Kidney glomerular epithelial cell (primary cell): ENCODE measurements around the gene CRAT.

Source experiments
- DNase-seq: peaks from one replicate; lab custom pipeline; 2025; lab: John Stamatoyannopoulos, UW

Gene CRAT

DNA sequence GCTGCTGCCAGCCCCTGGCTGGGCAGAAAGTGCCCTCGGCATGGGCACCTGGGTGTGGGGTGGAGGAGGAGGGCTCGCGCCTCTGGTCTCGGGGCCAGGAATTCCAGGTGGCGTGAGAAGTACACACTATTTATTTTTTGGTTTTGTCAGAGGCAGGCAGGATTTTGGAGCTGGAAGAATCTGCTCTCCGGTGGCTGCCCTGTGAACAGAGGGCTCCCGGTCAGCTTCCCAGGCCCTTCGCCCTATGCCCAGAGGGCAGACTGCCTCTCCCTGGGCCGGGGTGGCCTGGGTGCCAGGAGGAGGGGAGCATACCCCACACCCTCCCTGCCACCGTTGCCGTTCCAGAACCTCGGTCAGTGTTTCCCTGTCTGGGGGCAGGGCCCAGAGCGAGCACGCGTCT lies 21.3 kb downstream of the CRAT start:
- no peak for DNase-seq

DNA sequence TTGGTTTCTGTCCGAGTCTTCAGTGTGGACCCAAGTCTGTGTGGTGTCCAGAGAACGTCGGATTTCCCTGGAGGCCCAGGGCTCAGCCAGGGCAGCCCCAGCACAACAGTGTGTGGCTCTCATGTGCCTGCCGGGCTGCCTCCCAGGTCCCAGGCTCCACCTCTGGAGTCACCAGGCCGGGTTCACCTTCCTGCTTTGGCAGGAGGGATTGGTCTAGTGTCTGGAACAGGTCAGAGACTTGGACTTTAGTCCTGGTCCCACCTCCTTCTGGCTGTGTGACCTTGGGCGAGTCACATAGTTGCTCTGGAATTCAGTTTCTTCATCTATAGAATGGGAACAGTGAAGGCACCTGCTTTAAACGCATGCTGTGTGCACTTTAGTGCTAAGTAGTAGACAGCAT lies 26.5 kb downstream of the CRAT start:
- no peak for DNase-seq

DNA sequence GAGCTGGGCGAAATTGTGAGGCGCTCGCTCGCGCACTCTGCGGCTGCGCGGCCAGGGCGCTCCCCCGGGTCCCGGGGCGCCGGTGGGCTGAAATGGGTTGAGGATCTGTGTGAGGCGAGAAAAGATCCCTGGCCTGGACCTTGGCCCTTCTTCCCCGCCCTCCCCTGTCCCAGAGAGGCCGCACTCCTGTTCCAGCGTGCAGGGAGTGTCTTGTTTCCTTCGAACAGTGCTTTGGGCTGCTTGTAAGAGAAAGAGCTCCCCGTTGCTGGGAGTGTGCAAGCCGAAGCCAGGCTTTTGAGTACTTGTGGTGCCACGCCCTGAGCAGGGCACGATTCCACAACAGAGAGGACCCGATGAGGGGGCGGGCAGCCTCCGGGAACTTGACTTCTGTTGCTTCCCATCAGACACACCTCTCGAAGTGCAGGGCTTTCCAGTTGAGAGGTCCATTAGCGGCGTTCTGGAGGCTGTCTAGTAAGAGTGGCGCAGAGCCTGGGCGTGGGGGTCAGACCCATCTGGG lies 29.1 kb downstream of the CRAT start:
- no peak for DNase-seq

- DNase-seq = peak; percentile 98
Measured at GRCh38 chr9:129080601-129081387, 29.8 kb downstream of the CRAT start, which contains the start of gene DOLPP1. DOLPP1 (plus strand) TSS chr9:129081111; CDS start chr9:129081132, 21 bp downstream.

DNA sequence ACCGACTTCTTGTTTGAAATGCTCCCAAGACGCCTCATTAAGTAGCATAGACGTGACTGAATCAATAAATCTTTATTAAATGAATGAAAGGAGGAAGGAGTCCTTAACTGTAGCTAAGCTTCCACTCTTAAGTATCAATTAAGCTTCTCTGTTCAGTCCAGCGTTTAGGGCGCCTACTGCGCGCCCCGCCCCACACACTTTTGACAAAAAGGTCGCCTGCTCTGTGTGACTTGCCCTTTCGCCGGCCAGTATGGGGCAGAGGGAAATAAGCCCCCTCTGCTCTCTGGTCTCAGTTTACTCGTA lies 30.3 kb downstream of the CRAT start:
- no peak for DNase-seq

DNA sequence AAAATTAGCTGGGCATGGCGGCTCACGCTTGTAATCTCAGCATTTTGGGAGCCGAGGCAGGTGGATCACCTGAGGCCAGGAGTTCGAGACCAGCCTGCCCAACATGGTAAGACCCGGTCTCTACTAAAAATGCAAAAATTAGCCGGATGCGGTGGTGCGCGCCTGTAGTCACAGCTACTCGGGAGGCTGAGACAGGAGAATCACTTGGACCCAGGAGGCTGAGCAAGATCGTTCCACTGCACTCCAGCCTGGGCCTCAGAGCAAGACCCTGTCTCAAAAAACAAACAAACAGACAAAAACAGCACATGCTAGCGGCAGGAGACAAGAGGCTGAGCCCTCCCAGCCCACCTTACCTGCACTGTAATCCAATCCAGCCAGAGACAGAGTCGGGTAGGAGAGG lies 30.8 kb downstream of the CRAT start:
- no peak for DNase-seq

DNA sequence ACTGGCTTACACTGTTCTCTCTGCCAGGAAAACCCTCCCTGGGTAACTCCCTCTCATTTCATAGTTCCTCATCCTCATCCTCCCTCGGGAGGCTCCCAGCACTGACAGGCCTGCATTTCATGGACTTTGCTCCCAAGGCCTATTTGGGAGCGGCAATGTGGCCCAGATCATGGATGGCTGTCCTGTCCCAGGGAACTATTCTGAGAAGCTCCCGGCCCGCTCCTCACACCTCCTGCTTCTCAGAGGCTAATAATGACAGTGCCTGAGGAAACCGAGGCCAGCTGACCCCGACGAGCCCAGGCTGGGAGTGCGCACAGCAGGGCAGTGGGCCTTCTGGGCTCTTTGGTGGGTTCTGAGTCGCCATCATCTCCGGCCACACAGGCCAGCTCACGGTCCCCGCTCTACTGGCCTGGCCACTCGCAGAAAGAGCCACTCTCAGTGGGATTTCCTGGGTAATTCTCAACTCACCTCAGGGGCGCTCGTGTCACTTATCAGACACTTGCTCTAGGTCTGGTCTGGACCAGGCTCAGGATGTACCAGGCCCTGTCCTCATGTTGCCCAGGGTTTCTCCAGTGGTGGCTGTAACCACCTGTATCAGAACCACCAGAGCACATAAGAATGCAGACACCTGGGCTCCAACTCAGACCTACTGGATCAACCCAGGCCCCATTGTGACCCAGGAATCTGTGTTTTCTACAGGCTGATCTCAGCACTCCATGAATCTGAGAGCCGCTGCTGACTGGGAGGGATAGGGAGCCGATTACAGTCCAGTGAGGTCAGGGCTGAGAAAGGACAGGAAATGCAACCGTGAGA lies 31.7 kb downstream of the CRAT start:
- no peak for DNase-seq

DNA sequence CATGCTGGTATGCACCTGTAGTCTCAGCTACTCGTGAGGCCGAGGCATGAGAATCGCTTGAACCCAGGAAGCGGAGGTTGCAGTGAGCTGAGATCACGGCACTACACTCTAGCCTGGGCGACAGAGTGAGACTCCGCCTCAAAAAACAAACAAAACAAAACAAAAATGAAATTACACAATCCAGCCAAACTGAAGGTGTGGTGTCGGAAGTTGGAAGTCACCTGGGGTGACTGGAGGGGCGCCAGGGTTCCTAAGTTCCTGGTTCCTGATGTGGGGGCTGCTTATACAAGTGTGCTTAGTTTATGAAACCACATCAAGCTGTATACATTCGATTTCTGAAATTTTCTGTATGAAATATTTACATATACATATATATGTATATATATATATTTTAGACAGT lies 33.4 kb downstream of the CRAT start:
- no peak for DNase-seq

DNA sequence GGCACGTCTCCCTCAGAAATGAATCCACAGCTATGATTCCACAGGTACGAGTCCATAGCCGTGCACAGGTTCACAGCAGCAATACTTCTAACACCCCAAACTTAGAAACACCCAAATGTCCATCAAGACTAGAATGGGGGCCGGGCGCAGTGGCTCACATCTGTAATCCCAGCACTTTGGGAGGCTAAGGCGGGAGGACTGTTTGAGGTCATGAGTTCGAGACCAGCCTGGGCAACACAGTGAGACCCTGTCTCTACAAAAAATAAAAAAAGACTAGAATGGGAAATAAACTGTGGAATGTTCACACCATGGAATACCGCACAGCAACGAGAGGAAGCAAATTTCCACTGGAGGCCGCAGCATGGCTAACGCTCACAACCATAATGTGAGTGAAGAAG lies 34.0 kb downstream of the CRAT start:
- no peak for DNase-seq

DNA sequence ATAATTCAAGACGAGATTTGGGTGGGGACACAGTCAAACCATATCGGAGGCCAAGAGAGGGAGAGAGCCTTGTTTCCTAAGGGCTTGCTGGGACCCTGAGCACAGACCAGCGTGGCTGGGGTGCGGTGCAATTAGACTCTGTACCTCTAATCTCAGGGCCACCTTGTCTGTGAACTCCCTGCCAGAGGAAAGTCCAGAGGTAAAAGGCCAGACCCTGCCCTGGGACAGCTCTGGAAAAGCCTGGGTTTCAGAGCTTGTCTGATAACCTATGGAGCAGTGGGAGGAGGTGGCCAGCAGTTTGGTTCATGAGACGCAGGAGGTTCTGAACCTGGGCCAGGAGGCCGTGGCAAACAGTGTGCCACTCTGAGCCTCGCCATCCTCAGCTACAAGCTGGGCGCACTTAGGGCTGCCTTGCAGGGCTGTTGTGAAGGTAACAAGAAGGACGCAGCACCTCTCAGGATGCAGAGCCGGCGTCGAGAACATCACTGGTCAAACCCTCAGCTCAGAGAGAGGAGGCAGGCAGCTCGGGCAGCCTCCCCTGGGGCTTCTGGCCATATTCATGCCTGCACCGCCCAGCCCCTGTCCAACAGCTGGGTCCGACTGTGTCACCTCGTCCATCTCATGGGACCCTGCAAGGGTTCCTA lies 34.5 kb downstream of the CRAT start:
- no peak for DNase-seq

- no peak for DNase-seq
Measured at GRCh38 chr9:129074106-129074505, 36.5 kb downstream of the CRAT start.

DNA sequence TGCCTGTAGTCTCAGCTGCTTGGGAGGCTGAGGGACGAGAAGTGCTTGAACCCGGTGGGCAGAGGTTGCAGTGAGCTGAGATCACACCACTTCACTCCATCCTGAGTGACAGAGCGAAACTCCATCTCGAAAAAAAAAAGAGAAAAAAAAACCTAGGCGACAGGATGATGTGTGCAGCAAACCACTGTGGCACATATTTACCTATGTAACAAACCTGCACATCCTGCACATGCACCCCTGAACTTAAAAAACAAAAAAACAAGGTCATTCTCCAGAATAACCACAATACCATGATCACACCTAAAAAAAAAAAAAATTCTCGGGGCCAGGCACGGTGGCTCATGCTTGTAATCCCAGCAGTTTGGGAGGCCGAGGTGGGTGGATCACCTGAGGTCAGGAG lies 37.2 kb downstream of the CRAT start:
- DNase-seq = no peak

DNA sequence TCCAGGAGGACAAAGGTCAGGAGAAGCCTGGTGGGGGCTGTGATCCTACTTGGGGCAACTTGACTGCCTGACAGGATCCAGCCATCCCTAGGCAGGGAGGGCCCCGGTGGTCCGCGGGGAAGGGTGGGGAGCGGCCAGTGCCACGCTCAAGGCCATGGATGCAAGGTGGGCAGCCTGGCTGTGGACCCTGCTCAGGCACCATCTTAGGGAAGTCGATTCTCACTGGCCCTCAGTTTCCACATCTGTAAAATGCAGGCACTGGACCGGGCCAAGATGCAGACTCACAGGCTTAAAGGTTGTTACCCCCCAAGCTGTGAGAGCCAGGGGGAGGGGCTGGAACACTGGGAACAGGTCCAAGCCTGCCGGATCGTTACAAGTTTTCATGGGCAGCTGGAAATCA lies 38.4 kb downstream of the CRAT start:
- no peak for DNase-seq

DNA sequence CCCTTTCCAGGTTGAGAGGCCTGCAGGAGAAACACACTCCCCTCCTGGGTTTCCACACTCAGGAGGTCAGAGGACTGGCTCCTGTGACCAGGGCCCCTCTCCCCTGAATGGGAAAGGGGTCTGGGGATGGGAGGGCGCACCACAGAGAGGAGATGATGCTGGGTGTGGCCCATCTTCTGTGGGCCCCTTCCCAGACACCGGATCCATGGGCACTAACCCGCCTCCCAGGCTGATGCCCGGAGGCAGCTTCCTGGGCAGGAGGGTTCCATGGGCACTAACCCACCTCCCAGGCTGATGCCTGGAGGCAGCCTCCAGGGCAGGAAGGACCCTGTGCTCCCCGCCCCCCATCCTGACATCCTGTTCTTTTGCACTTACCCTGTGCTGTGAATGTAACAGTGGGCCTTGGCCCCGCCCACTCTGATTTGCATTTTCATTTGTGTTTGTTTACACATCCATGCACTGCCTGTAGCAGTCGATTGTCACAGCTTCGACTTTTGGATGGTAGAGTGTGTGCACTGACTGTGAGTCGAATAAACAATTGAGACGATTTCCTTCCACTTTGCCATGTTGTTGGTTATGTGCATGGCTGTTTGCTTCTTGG lies 39.0 kb downstream of the CRAT start:
- DNase-seq = no peak

GRCh38 chr9:129070696-129071525 lies 39.7 kb downstream of the CRAT start:
- DNase-seq = no peak

GRCh38 chr9:129069862-129070641 lies 40.5 kb downstream of the CRAT start:
- DNase-seq = no peak

- no peak for DNase-seq
Measured at GRCh38 chr9:129068990-129069861, 41.4 kb downstream of the CRAT start.

- DNase-seq = no peak
Measured at GRCh38 chr9:129068110-129068509, 42.5 kb downstream of the CRAT start.

GRCh38 chr9:129064499-129064908 lies 46.1 kb downstream of the CRAT start:
- DNase-seq = no peak

- no peak for DNase-seq
Measured at GRCh38 chr9:129063061-129063460, 47.5 kb downstream of the CRAT start.
